Stimulated activated CD4-positive, alpha-beta T cell treated with anti-CD3 and anti-CD28 coated beads, Interleukin-12 subunit alpha, Interleukin-12 subunit beta, amount 100 ng/mL, for 4 hours (primary cell): ENCODE results near the gene ARHGEF7.
"Not testable (repeated sequence)": the region's sequence is repeated elsewhere in the genome, so short reads cannot be mapped to it uniquely, and the experiment has no call there.

Source experiments
- DNase-seq: peaks from one replicate; pipeline ENCODE4 v3.0.0-alpha.2; 2020

Gene ARHGEF7

GRCh38 chr13:111115061-111115964 is at the start of gene ARHGEF7:
Gene ARHGEF7, plus strand, starts transcription at chr13:111115310. Its CDS starts 217 bp downstream, at chr13:111115527.
- DNase-seq, result no peak

GRCh38 chr13:111065698-111066097 is 49.4 kb upstream of the ARHGEF7 start:
- DNase-seq, result no peak

- DNase-seq, result no peak
Observed at GRCh38 chr13:111066544-111066943, 48.6 kb upstream of the ARHGEF7 start.

GRCh38 chr13:111068009-111068350 is 47.1 kb upstream of the ARHGEF7 start:
- DNase-seq, result no peak

- not testable (repeated sequence) for DNase-seq
Observed at GRCh38 chr13:111071120-111071519, 44.0 kb upstream of the ARHGEF7 start.

- DNase-seq, result not testable (repeated sequence)
Observed at GRCh38 chr13:111071526-111071925, 43.6 kb upstream of the ARHGEF7 start.

- DNase-seq, result no peak
Observed at GRCh38 chr13:111074826-111075225, 40.3 kb upstream of the ARHGEF7 start.

- DNase-seq, result no peak
Observed at GRCh38 chr13:111076155-111077013, 38.7 kb upstream of the ARHGEF7 start.

GRCh38 chr13:111079375-111079774 is 35.7 kb upstream of the ARHGEF7 start:
- no peak for DNase-seq

GRCh38 chr13:111080642-111081041 is 34.5 kb upstream of the ARHGEF7 start:
- DNase-seq, result no peak

- DNase-seq, result no peak
Observed at GRCh38 chr13:111082240-111082639, 32.9 kb upstream of the ARHGEF7 start.

GRCh38 chr13:111082769-111083168 is 32.3 kb upstream of the ARHGEF7 start:
- not testable (repeated sequence) for DNase-seq

GRCh38 chr13:111083693-111084092 is 31.4 kb upstream of the ARHGEF7 start:
- not testable (repeated sequence) for DNase-seq

- no peak for DNase-seq
Observed at GRCh38 chr13:111090169-111090568, 24.9 kb upstream of the ARHGEF7 start.

GRCh38 chr13:111092685-111093084 is 22.4 kb upstream of the ARHGEF7 start:
- DNase-seq, result no peak

- no peak for DNase-seq
Observed at GRCh38 chr13:111093136-111093535, 22.0 kb upstream of the ARHGEF7 start.

- no peak for DNase-seq
Observed at GRCh38 chr13:111093634-111094033, 21.5 kb upstream of the ARHGEF7 start.

- DNase-seq, result no peak
Observed at GRCh38 chr13:111095031-111095840, 19.9 kb upstream of the ARHGEF7 start.

GRCh38 chr13:111095911-111096501 is 19.1 kb upstream of the ARHGEF7 start:
- DNase-seq, result no peak

GRCh38 chr13:111099290-111099689 is 15.8 kb upstream of the ARHGEF7 start:
- DNase-seq, result no peak

- no peak for DNase-seq
Observed at GRCh38 chr13:111110054-111110453, 5.1 kb upstream of the ARHGEF7 start.

- DNase-seq, result no peak
Observed at GRCh38 chr13:111111376-111111937, 3.7 kb upstream of the ARHGEF7 start.
